ENCODE results near the gene NTRK2. TPM values are rescaled to one million over a fixed set of nuclear protein-coding genes. Genes with fewer than 3 reads are reported as not detected.

NTRK2 gene
- total RNA-seq, 1 experiment from 2014 or later: not detected

GRCh38 chr9:84857211-84857610, 187.7 kb downstream of the NTRK2 start:
- Histone ChIP-seq H3K27me3 (ENCODE audit: insufficient read depth, low read length) (no peaks in the 10 kb centered on the region), H3K4me2 (ENCODE audit: low read length) (no peak overlapping the region), H3K4me3 (replicated peaks in 1 of 2; ENCODE audit: low read depth in 1 of 2, low read length in 2 of 2) (no peak overlapping the region), H3K9me2 (ENCODE audit: insufficient read depth) (no peaks in the 10 kb centered on the region), H3K27ac (ENCODE audit: low read depth, low read length) (no peak overlapping the region), H3K4me1 (ENCODE audit: control insufficient read depth in 1 of 2, insufficient read depth in 2 of 2, low read length in 2 of 2) (peaks cover 4 to 5% of the 10 kb centered on the region in 2 experiments; a peak in 3 of 4 replicates), H2AFZ (ENCODE audit: low read depth, low read length, poor library complexity, severe bottlenecking) (no peak overlapping the region), H3K36me3 (ENCODE audit: control insufficient read depth in 1 of 2, insufficient read depth in 2 of 2, low read length in 2 of 2) (no peaks in the 10 kb centered on the region), H4K20me1 (ENCODE audit: insufficient read depth) (no peaks in the 10 kb centered on the region), H3K9ac (ENCODE audit: low read length) (no peak overlapping the region), H3K9me3 (ENCODE audit: control insufficient read depth in 1 of 2, insufficient read depth in 1 of 2, low read depth in 1 of 2, low read length in 2 of 2) (no peaks in the 10 kb centered on the region), H3K79me2 (ENCODE audit: insufficient read depth, low read length) (no peaks in the 10 kb centered on the region)
- ChIA-PET POLR2A (no interaction called here), CTCF (no interaction called here), RAD21 (ENCODE audit: low non-redundant PET in 1 of 2, low total read pairs in 2 of 2, uncharacterized antibody in 2 of 2, unreplicated experiment in 2 of 2) (no interaction called here)
- ATAC-seq (no peak), DNase-seq (ENCODE audit: low read depth, low spot score) (no peak)
- BruUV-seq (replicated peaks): no TSS peak
- intact Hi-C loops (cut with micrococcal nuclease): no loop called here
- TF ChIP-seq SP1 (IDR thresholded peaks at IDR 0.05; ENCODE audit: low read depth) (no peak), MAX (IDR thresholded peaks at IDR 0.05) (no peak), ZFX (IDR thresholded peaks at IDR 0.05) (no peak), REST (IDR thresholded peaks at IDR 0.05; ENCODE audit: low read depth) (no peak), ATF3 (IDR thresholded peaks at IDR 0.05) (no peak), ZNF274 (IDR thresholded peaks at IDR 0.05; ENCODE audit: low read depth, low read length) (no peak), CEBPB (IDR thresholded peaks at IDR 0.05; ENCODE audit: low read depth) (no peak), EGR1 (IDR thresholded peaks at IDR 0.05; ENCODE audit: low read depth) (no peak), CBX3 (IDR thresholded peaks at IDR 0.05; ENCODE audit: low read depth) (no peak), SIN3A (IDR thresholded peaks at IDR 0.05; ENCODE audit: low read depth) (no peak), POLR2A (IDR thresholded peaks at IDR 0.05; ENCODE audit: borderline replicate concordance, extremely low read depth, insufficient read depth, insufficient read length) (no peak), TCF7L2 (IDR thresholded peaks at IDR 0.05; ENCODE audit: borderline replicate concordance, extremely low read depth, insufficient read depth, insufficient read length) (no peak), CTCF (IDR thresholded peaks at IDR 0.05 in 2 of 3, conservative IDR thresholded peaks at IDR 0.05 in 1 of 3; ENCODE audit: borderline replicate concordance in 1 of 3, insufficient read depth in 1 of 3, low read depth in 2 of 3, low read length in 2 of 3) (no peak), POLR2AphosphoS5 (IDR thresholded peaks at IDR 0.05; ENCODE audit: low read depth, low read length) (no peak), YY1 (IDR thresholded peaks at IDR 0.05; ENCODE audit: extremely low read depth, insufficient replicate concordance, low read depth, low read length) (no peak), FOSL1 (IDR thresholded peaks at IDR 0.05; ENCODE audit: low read depth) (no peak)

All from HCT116 (cell line).